Endometrial microvascular endothelial cells (primary cell): ENCODE data around the gene GABRR1. TPM values are rescaled to one million over a fixed set of nuclear protein-coding genes. Genes with fewer than 3 reads are reported as not detected.

Experiments used
- in situ Hi-C: cut with HindIII; loops from 2 replicates; pipeline ENCODE4 v1.10.0; 2017; ENCODE audit warnings: low sequenced_read_pairs, low pct_unique_long_range_greater_than_20kb; ENCODE audit errors: inconsistent ontology term
- total RNA-seq: library from RNA; depleted of rRNA; stranded (reverse); fragments of >200 nt; gene quantifications from one replicate; pipeline ENCODE4 v1.2.3, GENCODE V29; 2015; ENCODE audit errors: inconsistent ontology term

GABRR1 gene
- total RNA-seq, 1 donor from 2014 or later: not detected

DNA sequence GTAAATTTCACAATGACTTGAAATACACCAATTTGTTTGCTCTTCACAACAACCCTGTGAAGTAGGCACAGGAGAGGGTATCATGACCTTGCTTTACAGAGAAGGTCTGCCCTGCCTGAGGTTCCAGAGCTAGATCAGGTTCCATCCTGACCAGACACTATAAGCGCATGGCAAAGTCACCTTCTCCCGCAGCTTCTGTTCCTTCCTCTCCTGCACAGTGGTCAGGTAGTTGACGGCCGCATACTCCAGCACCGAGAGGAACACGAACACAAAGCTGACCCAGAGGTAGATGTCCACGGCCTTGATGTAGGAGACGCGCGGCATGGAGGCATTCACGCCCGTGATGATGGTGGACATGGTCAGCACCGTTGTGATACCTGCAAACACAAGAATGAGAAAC is 37.0 kb downstream of the GABRR1 start:
- in situ Hi-C loops: no loop called here

DNA sequence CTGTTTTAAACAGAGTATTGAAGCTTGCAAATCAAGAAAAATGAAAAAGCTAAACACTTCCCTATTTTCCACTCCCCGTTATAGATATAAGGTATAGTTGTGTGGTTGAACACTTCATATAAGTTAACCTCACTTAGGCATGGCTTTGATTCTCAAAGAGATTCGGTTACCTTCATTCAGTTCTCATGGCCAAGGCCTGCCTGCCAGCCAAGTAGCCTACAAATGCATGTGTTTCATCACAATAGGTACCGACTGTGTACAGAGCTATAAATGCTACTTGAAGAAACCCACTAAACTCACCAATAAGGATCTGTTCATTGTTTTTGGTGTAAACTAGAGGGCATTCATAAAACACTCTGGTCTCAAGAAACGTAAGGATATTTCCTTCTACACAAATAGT is 43.5 kb downstream of the GABRR1 start:
- in situ Hi-C loops: no loop called here

DNA sequence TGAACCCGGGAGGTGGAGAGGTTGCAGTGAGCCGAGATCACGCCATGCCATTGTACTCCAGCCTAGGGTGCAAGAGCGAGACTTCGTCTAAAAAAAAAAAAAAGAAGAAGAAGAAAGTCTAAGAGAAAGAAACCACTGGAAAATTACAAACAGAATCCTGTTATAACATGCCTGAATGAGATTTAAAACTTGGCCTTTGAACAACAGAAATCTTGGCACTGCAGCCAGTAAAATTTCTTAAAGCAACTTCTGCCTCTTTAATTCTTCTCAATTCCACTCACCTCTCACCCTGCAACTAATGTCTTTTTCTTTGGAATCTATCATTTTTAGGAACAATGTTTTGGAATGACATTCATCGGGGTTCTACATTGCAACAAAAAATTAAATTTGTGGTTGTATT is 45.0 kb downstream of the GABRR1 start:
- in situ Hi-C loops: no loop called here

DNA sequence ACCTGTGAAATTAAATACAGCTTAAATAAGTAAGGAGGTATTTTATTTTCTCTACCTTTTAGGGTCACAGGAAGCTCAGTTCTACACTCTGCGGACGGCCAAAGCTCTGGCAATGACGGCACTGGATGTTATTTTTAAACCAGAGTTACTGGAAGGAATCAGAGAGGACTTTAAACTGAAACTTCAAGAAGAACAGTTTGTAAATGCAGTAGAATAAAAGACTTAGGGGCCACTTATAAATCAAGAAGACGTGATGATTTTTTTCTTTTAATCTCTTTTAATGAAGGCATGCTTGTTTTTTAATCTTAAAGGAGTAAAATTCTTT is 55.1 kb downstream of the GABRR1 start:
- in situ Hi-C loops: no loop called here

DNA sequence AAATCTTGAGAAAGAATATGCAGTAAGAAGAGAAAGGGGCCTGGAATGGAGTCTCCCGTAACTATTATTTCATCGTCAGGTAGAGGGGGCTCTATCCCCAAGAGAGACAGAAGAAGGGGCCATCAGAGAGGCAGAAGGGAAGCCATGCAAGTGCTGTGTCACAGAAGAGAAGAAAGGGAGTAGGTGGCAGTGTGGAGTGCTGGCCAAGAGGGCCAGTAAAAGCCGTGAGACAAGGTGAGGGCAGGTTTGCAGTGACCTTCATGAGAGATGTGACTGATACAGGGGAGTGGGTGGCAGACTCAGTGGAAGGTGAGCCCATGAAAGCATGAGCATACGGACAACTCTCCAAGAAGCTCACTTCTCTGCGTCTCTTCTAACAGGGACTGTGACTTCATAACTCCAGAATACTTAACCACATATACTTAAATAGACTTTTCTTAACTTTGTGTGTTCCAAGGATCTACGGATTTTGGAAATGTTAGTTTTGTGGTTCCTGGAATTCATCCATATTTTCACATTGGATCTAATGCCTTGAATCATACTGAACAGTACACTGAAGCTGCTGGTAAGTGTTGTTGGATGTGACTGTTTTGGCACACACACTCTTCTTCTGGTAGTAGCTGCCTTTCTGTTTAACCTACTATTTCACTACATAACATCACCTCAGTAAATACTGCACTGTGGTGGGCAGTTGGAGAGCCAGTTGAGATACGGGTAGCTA is 55.7 kb downstream of the GABRR1 start:
- in situ Hi-C loops: no loop called here

DNA sequence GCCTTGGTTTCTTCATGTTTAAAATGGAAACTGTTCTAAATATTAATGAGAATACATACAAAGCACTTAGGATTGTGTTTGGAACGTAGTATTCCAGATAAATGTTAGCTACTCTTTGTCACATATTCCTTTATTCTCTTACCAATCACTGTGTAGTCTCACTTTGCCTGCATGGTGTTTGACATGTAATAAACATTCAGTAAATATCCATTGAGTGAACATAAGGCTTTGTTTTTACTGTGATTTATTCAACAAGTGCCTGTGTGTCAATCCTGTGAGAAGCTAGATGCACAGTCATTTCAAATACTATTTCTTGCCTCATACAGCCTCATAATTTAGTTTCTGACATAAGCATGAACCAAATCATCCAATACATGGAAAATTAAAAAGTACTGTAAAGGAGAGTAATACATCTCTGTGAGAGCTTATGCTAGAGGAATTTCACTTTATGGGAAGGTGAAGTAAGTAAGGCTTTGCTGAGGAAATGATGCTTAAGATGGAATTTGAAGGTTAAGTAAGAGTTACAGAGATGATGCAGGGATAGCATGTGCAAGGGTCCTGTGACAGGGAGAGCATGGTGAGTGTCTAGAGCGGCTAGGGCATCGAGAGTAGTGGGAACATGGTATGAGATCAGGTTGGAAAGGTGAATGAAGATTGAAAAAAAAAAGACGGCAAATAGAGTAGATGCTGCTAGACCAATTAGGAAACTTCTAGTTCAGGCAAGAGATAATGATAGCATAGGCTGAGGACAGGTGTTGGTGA is 56.6 kb downstream of the GABRR1 start:
- in situ Hi-C loops: no loop called here

DNA sequence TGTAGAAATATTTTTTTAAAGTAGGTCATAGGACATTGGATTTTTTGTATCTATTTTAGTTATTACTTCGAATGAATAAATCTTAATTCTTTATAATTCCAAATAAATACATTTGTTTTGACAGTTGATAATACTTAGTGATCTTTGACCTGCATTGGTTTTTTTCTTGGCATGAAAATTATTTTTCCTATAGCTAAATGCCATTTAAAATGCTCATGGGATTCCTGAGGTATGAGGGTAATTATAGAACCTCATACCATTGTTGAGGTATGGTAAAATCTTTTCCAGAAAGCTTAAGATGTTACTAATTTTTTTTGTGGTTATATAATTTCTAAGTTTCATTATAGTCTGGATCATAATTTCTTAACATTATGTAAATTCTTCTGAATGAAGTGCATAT is 63.0 kb downstream of the GABRR1 start:
- in situ Hi-C loops: no loop called here

DNA sequence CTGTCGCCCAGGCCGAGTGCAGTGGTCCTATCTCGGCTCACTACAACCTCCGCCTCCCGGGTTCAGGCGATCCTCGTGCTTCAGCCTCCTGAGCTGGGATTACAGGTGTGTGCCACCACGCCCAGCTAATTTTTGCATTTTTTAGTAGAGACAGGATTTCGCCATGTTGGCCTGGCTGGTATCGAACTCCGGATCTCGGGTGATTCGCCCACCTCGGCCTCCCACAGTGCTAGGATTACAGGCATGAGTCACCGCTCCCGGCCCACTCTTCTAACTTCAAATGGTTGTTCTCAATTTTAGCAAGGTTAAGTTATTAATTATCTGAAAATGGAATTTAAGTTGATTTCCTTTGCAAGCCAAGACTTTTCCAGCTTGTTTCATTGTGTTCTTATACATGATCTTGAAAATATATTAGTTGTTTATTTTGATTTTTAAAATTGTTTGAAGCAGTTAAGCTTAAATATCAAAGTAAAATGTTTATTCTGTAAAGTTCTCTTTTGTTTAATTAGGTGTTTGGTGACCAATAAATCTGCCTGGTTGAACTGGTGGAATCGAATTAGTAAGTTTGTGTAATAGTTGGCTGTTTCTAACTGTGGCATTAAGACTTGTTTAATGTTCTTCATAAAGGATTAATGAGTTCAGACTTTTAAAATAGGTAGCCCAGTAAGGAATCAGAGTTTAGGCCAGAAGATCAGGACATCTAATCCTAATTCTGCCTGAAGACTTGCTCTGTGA is 69.0 kb downstream of the GABRR1 start:
- in situ Hi-C loops: no loop called here

DNA sequence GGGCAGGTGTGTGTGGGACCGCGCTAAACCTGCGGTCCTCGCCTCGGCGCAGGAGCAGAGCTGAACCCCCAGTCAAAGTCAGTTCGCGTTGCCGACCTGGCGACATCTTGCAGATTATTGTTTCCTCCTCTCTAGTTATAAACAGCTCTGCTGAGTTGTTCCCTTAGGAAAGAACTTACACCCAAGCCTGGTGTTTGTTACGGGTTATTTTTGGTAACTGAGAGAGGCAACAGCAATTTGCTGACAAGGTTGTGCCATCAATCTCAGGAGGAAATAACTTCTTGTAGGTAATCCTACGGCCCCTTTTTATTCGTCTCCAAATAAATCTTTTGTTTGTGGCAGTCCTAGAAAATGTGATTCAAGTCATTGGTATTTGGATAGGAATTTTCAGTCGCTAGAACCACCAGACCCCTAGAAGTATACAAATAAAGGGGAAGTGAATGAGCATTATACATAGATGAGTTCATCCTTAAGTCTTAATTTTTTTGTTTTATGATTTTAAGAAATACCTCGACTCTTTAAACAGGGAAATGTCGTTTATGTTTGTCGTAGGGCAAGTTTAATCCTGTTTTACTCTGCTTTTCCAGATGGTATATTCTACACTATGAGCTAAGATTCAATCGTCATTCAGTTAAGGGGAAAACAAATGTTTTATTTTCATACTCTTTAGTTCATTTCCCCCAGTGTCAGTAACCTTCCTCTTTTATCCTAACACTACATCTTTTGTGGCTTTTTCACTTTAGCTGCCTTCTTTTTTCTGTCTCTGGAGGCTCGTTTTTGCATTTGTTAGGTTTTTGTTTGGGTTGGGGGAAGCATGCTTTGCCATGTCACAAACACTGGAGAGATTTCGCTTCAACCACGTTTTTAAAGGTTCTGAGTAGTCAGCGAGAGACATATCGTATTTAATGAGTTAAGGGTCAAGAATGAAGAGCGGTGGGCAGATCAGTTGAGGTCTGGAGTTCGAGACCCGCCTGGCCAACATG is 70.1 kb downstream of the GABRR1 start:
- in situ Hi-C loops: no loop called here

DNA sequence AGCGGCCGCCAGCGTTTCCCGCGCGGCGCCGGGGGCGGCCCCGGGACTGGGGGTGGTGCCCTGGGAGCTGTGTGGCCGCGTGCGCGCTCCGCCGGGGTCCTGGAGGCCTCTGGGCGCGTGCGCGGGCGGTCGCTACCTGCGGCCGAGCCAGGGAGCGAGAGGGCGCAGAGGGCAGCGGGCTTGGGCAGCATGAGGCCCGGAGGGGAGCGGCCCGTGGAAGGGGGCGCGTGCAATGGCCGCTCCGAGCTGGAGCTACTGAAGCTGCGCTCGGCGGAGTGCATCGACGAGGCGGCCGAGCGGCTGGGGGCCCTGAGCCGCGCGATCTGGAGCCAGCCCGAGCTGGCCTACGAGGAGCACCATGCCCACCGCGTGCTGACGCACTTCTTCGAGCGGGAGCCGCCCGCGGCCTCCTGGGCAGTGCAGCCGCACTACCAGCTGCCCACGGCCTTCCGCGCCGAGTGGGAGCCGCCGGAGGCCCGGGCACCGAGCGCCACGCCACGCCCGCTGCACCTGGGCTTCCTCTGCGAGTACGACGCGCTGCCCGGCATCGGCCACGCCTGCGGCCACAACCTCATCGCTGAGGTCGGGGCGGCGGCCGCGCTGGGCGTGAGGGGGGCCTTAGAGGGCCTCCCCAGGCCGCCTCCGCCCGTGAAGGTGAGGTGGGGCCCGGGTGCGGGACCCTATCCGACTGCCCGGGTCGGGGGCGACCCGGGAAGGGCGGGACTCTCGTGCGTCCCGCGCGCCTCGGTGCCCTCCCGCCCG is 71.0 kb downstream of the GABRR1 start, which contains the start of gene PM20D2:
TSS of gene PM20D2 (plus strand) at position 100 of the 762 bp plus-strand sequence. CDS start at position 190, 90 bp downstream.
- in situ Hi-C loops: no loop called here

DNA sequence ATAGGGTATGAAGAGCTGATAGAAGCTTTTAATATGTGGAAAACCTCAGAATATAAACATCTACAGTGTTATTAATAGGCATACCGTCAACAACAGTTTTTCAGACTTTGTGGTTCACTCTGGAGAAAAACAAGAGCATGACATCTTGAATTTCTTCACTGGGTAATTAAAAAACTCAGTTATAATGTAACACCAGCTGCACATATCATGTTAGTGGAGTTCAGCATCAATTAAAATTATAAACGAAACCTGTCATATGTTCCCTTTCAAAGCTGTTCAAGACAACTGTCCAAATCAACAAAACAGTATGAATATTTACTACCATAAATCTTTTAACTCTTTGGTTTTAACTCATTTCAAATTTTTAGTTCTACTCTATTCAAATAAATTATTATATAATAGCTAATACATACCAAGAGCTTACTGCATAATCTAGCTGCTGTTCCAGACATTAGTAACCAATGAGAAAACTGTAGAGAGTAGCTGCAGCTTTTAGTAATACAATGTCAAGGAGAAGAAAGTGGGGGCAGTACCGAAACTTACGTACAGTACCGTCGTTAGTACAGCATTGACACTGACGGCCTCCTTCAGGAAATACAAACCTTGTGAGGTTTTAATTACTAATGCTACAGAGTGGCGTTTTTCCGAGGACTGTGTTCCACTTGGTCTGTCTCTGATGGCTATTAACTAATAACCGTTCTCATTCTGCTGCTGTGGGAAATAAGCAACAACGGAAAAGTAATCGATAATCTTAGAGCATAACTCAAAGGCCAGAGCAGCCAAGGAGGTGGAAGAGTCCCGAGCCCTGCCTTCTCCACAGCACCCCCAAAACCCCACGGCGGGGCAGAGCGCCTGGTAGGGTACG is 71.8 kb downstream of the GABRR1 start:
- in situ Hi-C loops: no loop called here

DNA sequence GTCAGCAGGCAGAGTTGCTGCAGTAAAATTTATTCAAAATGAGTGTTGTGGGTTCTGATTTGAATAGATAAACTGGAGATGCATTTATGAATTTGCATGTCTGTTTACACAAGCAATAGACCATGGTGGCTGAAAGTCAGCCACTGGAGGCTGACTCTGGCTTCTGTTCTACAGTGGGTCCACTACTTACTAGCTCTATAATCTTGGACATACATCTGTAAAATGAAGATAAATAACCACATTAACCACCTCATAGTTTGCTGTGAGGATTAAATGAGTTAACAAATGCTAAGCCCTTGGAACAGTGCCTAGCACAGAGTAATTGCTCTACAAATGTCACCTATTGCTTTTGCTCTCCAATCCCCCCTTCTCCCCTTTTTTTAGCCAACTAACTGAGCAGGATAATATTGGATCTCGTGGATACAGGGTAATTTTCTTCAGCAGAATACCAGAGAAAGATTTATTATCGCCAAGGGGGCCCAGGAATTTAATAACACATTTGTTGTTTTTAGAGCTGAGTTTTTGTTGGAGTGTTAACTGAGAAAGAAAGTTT is 72.7 kb downstream of the GABRR1 start:
- in situ Hi-C loops: no loop called here

DNA sequence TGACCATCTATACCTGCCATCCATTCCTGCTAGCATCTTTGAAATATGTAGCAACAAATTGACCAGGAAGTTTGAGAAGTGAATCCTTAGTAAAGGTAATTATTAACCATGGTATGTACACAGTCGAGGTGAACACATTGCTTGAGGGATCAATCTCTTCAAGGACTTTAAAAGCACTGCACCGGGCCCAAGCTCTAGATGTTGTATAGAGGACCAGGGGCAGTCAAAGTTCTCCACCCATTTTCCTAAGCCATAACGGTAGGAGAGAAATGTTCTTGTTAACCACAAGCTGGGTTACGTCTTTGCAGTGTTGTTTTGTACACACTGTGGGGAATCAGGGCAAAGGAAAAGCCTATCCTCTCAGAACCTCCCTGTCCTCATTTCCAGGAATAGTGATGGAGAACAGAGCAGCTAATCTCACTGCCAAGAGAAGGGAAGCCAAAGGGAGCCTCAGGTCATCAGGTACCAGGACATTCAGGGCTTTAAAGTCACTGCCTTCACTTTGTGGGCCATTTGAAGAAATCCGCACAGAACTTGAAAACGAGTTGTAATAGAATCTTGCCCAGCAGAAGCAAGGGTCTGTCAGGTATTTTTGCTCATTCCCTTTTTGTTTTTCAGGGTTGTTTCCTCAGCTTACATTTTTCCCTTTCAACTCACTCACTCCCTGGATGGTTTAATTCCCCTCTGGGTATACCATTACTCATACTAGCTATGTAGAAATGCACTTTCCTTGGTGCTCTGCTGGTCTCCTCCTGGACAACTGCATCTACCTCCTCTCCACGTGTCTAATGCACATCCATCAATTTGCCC is 76.6 kb downstream of the GABRR1 start:
- in situ Hi-C loops: no loop called here

DNA sequence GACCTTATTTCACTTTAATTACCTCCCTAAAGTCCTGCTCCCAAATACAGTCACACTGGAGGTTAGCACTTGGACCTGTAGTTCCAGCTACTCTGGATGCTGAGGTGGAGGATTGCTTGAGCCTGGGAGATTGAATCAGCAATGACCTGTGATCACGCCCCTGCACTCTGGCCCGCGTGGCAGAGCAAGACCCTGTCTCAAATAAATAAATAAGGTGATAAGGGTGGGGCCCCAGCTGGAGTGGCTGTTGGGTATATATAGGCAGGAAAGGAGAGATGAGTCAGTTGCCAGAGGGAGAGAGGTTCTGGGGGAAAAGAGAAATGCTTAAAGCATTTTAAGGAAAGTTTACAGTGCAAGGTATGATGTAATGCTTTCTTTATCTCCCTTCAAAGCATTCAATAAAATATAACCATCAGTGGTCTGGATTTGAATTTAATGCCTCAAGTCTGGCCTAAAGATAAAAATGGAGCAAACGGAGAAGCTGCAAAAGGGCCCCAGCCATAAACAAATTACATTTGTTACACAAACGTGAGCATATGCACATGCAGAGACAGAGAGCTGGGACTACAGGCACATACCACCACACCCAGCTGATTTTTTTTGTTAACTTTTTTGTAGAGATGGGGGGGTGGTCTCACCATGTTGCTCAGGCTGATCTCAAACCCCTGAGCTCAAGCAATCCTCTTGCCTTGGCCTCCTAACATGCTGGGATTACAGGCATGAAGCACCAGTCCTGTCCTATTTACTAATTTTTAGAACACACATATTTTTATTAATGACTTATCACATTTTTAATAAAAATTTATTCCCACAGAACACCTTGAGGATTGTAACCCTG is 77.4 kb downstream of the GABRR1 start:
- in situ Hi-C loops: no loop called here

DNA sequence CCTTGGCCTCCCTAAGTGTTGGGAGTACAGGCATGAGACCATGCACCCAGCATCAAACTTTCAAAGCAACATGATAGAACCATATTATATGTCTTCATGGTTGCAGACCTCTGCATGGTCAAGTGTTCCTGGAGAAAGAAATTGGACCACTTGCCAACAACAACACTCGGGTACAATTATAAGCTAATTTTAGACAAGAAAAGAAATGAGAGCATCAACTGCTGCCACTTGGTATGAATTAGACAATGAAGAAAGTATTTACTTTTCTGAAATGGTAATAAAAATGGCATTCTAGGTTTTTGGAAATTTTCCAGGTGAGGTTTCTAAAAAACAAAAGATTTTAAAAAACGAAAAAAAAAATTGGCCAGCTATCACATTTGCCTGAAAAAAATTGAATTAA is 79.0 kb downstream of the GABRR1 start:
- in situ Hi-C loops: no loop called here
